DMS 273 treated with DMSO at 0.1 percent for 48 hours (cell line): ENCODE data around the gene FGF21.
"Not testable (repeated sequence)": the region's sequence is repeated elsewhere in the genome, so short reads cannot be mapped to it uniquely, and the experiment has no call there.

Source experiments
- DNase-seq: peaks from one replicate; lab custom pipeline; 2025; lab: John Stamatoyannopoulos, UW

The FGF21 gene

GRCh38 chr19:48755084-48755641 is at the start of gene FGF21:
FGF21 (plus strand) TSS chr19:48755524; CDS start chr19:48756237, 713 bp downstream.
- DNase-seq, result no peak

- no peak for DNase-seq
Measured at GRCh38 chr19:48708471-48708870, 46.9 kb upstream of the FGF21 start.

GRCh38 chr19:48711106-48711662 is 44.1 kb upstream of the FGF21 start:
- no peak for DNase-seq

- no peak for DNase-seq
Measured at GRCh38 chr19:48713041-48713863, 42.1 kb upstream of the FGF21 start.

GRCh38 chr19:48713864-48714755 is 41.2 kb upstream of the FGF21 start:
- DNase-seq, result peak; percentile 99

GRCh38 chr19:48714759-48715675 is 40.3 kb upstream of the FGF21 start:
- no peak for DNase-seq

- peak; percentile 62 for DNase-seq
Measured at GRCh38 chr19:48715681-48716171, 39.6 kb upstream of the FGF21 start.

GRCh38 chr19:48716562-48717291 is 38.6 kb upstream of the FGF21 start:
- peak; percentile 87 for DNase-seq

GRCh38 chr19:48718106-48718505 is 37.2 kb upstream of the FGF21 start:
- not testable (repeated sequence) for DNase-seq

GRCh38 chr19:48718711-48719231 is 36.6 kb upstream of the FGF21 start:
- no peak for DNase-seq

- DNase-seq, result no peak
Measured at GRCh38 chr19:48719263-48720171, 35.8 kb upstream of the FGF21 start, which contains the start of gene MAMSTR. MAMSTR (minus strand) TSS chr19:48719725; CDS start chr19:48719031, 694 bp downstream.

GRCh38 chr19:48720251-48720612 is 35.1 kb upstream of the FGF21 start:
- no peak for DNase-seq

GRCh38 chr19:48720613-48721296 is 34.6 kb upstream of the FGF21 start:
- DNase-seq, result peak; percentile 98

GRCh38 chr19:48722196-48722708 is 33.1 kb upstream of the FGF21 start:
- DNase-seq, result no peak

- peak; percentile 41 for DNase-seq
Measured at GRCh38 chr19:48724796-48725753, 30.2 kb upstream of the FGF21 start.

GRCh38 chr19:48726556-48726955 is 28.8 kb upstream of the FGF21 start:
- no peak for DNase-seq
